Suppressor macrophage treated with lipopolysaccharide for 4 hours (primary cell): ENCODE measurements around the gene PCBP3.

Experiments
- DNase-seq: peaks from one replicate; pipeline ENCODE4 v3.0.0-alpha.2; 2020

PCBP3 gene

GRCh38 chr21:45727390-45727789 lies 83.9 kb downstream of the PCBP3 start:
- DNase-seq = no peak

DNA sequence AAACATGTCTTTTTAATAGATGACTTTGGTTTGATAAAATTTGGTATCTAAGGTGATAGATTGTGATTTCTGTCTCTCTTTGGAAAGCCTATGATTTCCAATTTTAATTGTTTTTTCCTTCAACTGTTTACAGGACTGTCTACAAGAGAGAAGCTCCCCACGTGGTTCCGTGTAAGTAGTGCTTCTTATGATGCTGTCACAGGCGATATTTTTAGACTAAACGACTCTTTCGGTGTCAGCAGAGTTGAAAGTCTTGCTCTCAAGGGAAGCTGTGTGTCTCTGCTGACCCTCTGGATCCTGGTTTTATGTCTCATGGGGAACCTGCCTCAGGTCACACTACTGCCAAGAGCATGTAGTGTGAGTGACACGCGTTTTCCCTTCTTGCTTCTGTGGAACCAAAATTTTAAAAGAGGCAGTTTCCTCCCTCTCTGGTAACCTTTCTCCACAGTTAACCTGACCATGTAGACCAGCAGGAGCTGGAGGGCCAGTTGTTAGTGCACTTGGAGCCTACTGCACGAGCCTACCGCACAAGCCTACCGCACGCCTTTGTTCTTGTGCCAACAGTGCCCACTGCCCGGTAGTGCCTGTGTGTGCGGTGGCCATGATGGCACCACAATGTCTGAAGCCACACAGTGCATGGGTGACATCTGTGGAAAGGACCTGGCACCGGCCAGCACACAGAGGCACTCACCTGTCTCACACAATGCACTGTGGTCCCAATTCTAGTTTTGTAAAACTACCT lies 91.9 kb downstream of the PCBP3 start:
- DNase-seq = no peak

DNA sequence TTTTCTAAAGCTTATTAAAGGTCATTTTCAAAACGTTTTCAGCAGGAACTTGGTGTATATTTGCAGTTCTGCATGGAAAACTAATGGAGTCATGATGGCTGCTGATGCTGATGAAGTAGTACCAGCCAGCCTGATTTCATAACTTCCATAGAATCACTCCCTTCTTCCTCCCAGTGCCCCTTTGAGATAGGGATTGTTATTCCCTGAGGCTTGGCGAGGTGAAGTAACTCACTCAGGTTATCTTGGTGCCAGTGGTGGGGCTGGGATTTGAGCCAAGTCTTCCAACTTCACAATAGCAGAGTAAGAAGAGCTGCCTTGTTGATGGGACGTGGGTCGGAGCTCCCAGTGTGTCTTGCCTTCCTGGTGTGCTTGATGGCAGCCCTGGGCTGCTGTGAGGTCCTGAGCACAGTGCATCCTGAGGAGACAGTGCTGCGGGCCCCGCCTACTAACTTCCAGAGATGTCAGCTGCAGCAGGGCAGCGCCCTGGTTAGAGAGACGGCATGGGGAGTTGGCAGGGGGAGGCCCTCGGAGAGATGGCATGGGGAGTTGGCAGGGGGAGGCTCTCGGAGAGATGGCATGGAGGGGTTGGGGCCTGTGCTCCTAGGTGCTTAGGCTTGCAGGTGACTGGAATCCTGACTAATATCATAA lies 92.6 kb downstream of the PCBP3 start:
- DNase-seq = no peak

DNA sequence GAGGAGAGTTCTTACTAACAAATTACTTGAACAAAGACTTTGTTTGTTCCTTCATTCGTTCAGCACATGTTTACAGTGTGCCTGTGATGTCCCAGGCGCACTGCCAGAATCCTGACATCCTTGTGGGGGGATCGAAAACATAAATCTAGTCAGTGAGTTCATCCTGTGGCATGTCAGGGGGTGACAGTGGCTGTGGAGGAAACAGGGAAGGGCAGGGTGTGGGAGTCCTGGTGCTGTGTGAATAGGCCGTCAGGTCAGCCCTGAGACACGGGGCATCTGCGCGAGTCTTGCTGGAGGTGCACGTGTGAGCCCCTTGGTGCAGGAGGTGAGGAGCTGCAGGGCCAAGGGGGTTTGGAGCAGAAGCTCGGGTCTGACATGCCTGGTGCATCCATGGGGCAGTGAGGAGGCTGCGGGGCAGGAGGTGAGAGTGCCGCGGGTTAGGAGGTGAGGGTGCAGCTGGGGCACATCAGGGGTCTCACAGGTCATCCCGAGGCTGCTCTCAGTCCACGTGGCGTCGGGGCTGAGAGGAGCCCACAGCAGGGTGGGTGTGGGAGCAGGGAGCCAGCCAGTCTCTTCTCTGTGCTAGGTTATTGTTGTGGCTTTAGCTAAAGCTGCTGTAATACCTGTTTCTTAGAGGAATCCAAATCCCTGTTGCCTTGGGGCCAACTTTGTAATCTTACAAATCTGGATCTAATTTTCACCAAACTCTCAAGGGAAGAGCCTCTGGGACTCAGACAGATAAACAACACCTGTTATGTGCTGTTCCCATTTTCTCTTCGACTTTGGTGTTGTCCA lies 93.4 kb downstream of the PCBP3 start:
- no peak for DNase-seq

DNA sequence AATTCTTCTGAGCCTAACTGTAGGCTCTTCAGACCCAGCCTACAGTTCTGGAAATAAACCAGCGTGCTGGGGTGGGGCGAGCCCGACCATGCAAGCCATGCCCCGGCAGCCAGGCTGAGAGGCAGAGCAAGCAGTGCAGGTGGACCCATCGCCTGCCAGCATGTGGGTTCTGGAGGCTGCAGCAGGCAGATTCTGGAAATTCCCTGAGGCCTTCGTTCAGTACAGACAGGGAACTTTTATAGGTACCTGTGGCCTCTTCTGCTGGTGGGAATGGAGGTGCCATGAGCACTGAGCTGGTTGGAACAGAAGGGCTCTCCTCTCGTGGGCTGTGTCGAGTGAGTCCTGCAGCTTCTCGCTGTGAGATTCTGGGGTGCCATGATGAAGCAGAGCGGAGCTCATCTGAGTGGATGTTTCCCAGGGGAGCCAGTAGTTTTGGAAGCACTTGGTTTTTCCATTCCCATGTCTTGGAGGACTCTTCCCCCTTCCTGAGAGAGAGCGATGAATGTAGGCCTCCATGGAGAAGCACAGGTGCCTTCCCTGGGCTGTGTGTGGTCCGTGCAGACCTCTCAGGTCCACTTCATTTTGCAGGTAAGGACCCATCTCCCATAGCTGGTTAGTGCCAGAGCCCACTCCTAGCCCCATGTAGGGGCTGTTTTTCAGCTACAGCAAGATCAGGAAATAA lies 94.1 kb downstream of the PCBP3 start:
- no peak for DNase-seq

DNA sequence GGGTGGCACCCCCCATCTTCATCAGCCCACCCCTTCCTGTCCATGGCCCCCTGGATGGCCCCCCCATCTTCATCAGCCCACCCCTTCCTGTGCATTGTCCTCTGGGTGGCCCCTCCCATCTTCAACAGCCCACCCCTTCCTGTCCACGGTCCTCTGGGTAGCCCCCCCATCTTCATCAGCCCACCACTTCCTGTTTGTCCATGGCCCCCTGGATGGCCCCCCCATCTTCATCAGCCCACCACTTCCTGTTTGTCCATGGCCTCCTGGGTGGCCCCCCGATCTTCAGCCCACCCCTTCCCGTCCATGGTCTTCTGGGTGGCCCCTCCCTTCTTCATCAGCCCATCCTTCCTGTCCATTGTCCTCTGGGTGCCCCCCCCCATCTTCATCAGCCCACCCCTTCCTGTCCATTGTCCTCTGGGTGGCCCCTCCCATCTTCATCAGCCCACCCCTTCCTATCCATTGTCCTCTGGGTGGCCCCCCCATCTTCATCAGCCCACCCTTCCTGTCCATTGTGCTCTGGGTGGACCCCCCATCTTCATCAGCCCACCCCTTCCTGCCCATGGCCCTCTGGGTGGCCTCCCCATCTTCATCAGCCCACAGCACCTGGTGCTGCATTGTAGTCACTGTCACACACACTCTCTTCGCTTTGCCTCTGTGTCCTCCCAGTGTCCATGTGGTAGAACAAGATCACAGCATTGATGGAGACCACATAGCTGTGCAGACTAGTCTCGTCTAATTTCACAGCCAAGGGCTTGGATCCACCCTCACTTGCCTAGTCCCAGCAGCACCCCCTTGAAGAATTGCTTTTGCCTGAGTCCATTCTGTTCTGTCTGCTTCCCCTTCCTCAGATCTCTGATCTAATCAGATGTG lies 95.9 kb downstream of the PCBP3 start:
- DNase-seq = no peak

GRCh38 chr21:45740088-45740440 lies 96.5 kb downstream of the PCBP3 start:
- no peak for DNase-seq

DNA sequence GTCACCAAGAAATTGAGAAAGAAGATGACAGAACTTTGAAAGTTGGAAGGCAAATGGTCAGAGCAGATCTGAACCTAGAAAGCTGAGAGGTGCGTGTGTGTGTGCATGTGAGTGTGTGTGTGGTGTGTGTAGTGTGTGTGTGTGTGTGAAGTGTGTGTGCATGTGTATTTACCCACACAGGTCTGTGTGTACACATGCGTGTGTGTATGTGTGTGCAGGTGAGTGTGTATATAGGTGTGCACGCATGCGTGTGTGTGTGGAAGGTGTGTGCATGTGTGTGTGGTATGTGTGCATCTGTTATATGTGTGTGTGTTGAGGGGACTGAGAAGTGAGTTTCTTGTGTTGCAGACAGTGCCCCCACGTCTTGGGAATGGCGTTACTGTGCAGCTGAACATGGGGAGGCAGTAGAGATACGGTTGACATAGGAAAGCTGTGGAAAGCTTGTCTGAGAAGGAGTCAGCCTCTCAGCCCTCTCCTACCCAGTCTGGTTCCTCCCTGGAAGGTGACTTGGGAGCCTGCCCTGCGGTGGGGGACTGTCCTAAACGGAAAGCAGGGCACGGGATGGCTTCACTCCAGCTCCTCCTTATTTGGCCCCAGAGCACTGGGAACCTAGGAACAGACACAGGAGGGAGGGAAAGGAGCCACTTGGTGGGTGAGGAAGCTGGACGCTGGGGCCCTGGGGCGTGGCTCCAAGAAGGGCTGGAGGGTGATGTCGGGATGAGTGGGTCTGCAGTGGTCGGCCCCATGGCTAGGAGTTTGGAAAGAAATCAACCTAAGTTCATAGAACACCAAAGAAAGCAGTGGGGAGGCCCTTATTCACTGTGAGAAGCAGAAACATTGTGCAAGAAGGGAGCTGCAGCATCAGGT lies 97.2 kb downstream of the PCBP3 start:
- DNase-seq = no peak

- no peak for DNase-seq
Measured at GRCh38 chr21:45741691-45742090, 98.2 kb downstream of the PCBP3 start.

DNA sequence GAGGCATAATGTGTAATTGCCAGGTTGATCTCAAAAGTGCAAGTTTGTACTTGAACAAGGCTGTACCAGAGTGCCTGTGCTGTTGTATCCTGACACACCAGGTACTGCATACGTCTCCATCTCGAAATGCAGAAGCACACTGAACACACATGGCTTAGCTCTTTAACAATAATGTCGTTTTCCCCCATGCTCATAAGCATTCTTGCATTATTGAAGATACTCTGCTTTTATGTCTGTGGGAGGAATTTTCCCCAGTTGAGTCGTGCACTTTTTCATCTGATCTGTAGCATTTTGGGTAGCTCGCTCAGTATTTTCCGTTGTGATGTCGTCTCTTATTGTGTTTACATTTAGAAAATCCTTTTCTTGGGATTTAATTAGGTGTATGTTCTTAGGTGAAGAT lies 98.7 kb downstream of the PCBP3 start:
- DNase-seq = no peak

DNA sequence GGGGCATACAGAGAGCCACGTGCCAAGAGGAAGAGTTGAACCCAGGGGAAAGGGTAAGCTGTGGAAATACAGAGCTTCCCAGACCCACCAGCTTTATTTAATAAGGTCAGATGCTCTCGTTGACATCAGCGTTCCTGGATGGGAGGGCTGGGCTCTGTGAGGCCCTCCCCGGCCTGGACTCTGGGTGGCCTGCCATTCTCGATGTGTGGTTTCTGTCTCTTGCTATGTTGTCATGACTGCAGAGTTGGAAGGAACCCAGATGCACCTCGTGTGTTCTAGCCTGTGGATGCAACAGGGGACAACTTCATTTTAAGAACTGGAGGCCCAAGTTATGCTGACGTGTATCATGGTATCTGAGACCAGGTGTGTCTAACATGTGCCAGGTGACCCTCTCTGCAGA lies 101.7 kb downstream of the PCBP3 start:
- no peak for DNase-seq

DNA sequence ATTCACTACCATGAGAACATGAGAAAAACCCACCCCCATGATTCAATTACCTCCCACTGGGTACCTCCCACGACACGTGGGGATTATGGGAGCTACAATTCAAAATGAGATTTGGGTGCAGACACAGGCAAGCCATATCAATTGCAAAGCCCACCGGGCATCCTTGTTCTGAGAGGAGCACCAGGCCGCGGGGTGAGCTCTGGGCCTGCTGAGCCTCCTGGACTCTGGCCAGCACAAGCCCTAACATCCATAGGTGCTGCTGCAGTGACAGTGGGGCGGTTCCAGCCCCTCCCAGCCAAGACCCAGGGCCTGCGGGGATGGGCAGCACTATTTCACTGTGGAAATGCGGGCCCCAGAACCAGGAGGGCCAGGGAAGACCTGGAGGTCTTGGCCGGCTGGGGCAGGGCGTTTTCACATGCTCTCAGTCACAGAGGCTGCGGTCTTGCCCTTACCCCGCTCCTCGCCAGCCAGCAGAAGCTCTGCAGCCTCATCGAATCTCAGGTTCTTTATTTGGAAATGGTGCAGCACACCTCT lies 103.8 kb downstream of the PCBP3 start:
- no peak for DNase-seq

- no peak for DNase-seq
Measured at GRCh38 chr21:45747802-45748445, 104.4 kb downstream of the PCBP3 start.

- DNase-seq = no peak
Measured at GRCh38 chr21:45748593-45748992, 105.1 kb downstream of the PCBP3 start.

- DNase-seq = no peak
Measured at GRCh38 chr21:45749974-45750373, 106.4 kb downstream of the PCBP3 start.

DNA sequence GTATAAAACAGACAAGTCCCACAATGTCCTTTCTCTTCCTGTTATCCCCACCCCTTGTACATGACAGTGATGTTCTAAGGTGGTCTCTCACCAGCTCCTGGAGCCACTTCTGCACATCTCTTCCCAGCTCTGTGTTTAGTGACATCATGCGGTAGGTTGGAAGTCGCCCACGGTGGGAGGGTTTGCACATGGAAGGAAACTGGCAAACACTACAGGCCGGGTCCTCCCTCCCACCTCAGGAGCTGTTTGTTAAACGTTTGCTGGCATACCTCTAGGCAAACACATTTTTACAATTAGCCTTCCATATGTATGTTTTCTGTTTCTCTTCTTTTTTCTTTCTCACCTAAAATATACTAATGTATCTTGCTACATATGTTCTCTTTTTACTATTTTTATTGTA lies 107.4 kb downstream of the PCBP3 start:
- DNase-seq = no peak

GRCh38 chr21:45753445-45753844 lies 109.9 kb downstream of the PCBP3 start:
- DNase-seq = no peak

- no peak for DNase-seq
Measured at GRCh38 chr21:45756029-45756428, 112.5 kb downstream of the PCBP3 start.

- DNase-seq = no peak
Measured at GRCh38 chr21:45756669-45757068, 113.1 kb downstream of the PCBP3 start.

DNA sequence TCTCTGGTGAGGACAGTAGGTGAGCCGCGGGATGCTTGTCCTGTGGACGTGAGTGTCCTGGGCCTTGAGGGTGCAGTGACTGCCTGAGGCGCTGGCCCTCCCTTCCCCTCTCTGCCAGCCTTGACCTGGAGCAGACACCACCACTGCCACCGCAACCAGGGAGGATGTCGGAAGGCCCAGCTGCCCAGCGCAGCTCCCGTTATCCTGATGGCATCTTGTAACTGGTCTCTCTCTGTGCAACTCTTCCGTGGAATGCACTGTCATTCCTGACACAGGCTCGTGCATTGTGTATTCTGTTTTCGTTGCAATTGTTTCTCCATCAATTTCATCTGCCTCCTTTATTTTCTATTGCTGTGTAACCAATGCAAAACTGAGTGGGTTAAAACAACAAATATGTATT lies 118.2 kb downstream of the PCBP3 start:
- DNase-seq = no peak

DNA sequence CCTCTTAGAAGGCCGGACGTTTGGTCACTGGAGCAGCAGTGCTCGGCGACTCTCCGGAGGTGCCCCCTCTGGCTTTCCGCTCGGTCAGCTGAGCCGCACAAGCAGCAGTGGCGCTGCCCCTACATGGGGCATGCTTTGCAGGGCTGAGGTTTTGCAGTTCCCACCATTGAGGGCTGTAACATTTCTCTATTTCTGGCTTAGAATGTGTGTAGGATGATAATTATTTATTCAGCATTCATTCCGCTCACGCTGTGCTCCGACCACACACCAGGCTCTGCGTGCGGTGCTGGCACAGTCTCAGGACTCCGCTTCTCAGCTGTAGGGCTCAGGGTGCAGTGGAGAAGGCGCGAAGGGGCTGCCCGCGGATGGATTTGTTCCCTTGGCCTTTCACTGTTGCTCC lies 119.5 kb downstream of the PCBP3 start:
- DNase-seq = no peak
